ENCODE results near the gene AMIGO1.

- TF ChIP-seq CTCF (IDR thresholded peaks at IDR 0.05) (no peak), POLR2A (IDR thresholded peaks at IDR 0.05) (no peak)
Measured at GRCh38 chr1:109530457-109531087, 21.0 kb upstream of the AMIGO1 start.

Data from body of pancreas (tissue), 4 donors.